Measurements from ENCODE around the gene TEF. TPM values are rescaled to one million over a fixed set of nuclear protein-coding genes. Genes with fewer than 3 reads are reported as not detected.
"Not testable (repeated sequence)": the region's sequence is repeated elsewhere in the genome, so short reads cannot be mapped to it uniquely, and the experiment has no call there.

TEF gene
- total RNA-seq, 4 donors from 2014 or later: 11.6 to 25.5 (median 18.1) TPM

DNA sequence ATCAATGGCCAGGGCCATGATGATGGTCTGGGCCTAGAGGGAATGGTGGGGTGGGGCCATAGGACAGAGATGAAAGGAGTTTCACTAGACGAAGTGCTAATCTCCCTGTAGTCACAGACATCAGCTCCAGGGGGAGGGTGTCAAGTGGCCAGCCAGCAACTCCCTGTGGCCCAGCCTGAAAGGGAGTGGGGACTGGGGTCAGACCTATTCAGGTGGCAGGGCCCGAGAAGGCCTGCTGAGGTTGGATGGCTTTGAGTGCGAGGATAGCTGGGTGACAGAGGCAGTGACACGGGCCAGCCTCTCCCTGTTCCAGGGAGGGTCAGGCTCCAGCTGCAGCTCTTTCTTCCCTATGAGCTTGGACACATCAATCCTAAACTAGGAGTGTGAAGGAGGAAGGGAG lies 53.8 kb downstream of the TEF start:
- ATAC-seq (ENCODE audit: low FRiP score) (no peak), DNase-seq (ENCODE audit: low spot score) (no peak)
- TF ChIP-seq, protein P1, sequence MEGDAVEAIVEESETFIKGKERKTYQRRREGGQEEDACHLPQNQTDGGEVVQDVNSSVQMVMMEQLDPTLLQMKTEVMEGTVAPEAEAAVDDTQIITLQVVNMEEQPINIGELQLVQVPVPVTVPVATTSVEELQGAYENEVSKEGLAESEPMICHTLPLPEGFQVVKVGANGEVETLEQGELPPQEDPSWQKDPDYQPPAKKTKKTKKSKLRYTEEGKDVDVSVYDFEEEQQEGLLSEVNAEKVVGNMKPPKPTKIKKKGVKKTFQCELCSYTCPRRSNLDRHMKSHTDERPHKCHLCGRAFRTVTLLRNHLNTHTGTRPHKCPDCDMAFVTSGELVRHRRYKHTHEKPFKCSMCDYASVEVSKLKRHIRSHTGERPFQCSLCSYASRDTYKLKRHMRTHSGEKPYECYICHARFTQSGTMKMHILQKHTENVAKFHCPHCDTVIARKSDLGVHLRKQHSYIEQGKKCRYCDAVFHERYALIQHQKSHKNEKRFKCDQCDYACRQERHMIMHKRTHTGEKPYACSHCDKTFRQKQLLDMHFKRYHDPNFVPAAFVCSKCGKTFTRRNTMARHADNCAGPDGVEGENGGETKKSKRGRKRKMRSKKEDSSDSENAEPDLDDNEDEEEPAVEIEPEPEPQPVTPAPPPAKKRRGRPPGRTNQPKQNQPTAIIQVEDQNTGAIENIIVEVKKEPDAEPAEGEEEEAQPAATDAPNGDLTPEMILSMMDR (IDR thresholded peaks at IDR 0.05): no peak

DNA sequence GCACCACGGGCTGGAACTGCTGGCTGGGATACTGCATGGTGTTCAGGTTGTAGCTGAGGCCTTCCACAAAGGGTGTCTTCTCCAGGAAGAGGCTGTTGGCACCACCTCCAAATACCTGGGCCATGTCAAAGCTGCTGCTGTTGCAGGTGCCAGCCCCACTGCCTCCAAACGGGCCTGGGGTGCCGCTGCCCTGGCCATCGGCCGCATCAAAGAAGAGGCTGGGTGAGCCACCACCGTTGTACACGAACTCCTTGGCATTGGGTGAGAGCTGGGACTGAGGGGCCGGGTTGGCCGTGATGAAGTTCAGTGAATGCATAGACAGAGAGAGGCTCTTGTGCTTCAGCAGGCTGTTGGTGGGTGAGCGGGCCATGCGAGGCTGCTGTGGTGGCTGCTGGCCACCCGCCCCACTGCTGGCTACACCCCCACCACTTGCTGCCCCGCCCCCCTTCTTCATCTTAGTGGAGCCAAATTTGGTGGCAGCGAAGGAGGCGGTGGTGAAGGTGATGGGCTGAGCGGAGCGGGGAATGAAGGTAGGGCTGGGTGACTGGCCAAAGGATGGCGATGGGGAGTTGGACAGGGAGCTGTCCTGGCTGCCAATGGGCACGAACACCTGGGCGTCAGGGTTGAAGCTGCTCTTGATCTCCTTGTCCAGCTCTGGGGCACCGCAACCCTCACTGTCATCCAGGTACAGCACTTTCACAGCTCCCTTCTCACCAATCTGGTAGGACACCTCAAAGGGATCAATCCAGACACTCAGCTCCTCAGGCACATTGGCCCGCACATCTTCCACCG lies 54.8 kb downstream of the TEF start:
- TF ChIP-seq, protein P1 (IDR thresholded peaks at IDR 0.05): no peak
- no peak for DNase-seq (ENCODE audit: low spot score)
- no peak for ATAC-seq (ENCODE audit: low FRiP score)

DNA sequence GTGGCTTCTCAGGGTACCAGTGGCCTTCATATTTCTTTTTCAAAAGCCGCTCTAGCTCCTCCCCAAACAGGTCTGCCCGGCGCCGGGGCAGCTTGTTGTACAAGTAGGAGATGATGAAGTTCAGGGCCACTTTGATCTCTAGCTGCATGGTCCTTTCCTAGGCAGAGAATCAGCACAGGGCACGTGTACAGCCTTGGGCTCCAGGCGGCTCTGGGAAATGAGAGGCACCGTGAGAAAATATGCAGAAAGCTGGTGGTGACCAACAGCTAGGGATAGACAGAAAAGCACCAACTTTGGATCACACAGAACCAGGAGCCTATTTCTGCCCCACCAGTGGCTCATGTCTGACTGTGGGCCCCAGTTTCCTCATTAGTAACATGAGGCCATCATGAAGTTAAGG lies 55.5 kb downstream of the TEF start:
- TF ChIP-seq, protein P1 (IDR thresholded peaks at IDR 0.05): no peak
- DNase-seq (ENCODE audit: low spot score) (no peak), ATAC-seq (ENCODE audit: low FRiP score) (peak; percentile 10)

DNA sequence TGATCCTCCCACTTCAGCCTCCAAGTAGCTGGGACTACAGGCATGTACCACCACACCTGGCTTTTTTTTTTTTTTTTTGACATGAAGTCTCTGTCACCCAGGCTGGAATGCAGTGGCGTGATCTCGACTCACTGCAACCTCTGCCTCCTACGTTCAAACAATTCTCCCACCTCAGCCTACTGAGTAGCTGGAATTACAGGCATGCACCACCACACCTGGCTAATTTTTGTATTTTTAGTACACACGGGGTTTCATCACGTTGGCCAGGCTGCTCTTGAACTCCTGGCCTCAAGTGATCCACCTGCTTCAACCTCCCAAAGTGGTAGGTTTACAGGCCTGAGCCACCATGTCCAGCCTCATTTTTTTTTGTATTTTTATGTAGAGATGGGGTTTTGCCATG lies 58.8 kb downstream of the TEF start:
- not testable (repeated sequence) for ATAC-seq (ENCODE audit: low FRiP score); DNase-seq (ENCODE audit: low spot score)

DNA sequence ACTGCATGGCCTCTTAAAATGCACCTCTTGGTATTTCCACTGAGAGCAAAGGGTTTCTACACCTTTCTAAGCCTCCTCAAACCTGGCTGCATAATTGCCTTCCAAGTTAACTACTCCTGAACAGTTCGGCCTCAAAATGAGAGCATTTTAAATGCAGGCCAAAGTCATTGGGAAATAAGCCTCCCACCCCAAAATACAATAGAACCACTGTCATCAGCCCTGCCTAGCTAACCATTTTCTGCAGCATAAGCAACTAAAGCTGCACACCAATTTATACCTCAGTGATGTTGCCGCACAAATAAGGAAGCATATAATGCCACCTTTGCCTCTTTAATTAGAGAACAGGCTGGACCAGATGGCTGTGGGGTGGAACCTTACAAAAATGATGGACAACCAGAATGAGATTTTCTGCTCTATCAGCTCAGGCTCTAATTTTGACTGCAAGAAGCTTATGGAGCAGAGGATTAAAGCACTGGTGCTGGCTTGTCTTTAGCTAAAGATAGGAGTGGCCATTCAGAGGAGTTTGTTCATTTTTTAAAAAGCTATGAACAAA lies 60.6 kb downstream of the TEF start:
- ATAC-seq (ENCODE audit: low FRiP score) (no peak), DNase-seq (ENCODE audit: low spot score) (no peak)
- TF ChIP-seq, protein P1 (IDR thresholded peaks at IDR 0.05): no peak

DNA sequence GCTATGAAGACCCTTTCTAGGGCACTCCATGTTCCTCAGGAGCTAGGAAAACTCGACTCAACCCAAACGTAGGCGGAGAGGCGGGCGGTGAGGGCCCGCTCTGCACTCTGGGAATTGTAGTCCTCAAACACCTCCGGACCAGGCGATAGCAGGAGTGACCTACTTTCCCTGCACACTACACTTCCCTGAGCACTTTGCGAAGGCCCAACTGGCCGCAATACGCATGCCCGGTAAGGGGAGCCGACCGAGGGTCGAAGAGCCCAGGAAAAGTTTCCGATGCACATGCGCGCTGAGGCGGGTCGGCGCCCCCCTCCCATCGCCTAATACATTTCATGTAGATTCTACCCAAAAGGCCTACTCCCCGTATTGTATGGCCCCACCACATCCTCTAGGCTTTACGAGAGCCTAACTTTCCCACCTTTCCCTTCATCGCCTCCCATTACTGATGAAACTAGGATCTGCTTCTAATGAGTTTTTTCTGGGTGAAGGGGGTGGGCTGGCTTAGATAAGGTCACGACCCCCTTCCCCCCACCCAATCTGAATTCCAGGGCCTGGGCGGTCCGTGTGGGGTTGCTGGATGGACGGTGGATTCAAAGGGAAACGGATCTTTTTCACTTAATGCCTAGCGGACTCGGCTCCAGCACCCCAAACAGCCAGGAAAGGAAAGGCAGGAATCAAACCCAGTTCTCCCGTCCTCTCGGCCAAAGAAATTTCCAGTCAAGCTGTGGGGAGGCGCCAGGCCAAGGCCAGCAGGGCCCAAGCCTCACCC lies 62.8 kb downstream of the TEF start:
- peak; percentile 77 for ATAC-seq (ENCODE audit: low FRiP score)
- TF ChIP-seq, protein P1 (IDR thresholded peaks at IDR 0.05): no peak
- DNase-seq (ENCODE audit: low spot score): peak; percentile 71

Measured in omental fat pad (tissue), 4 donors.